ENCODE measurements around the gene APEH.
"Not testable (repeated sequence)": the region's sequence is repeated elsewhere in the genome, so short reads cannot be mapped to it uniquely, and the experiment has no call there.

The APEH gene

GRCh38 chr3:49694409-49695070 is 20.4 kb downstream of the APEH start:
- not testable (repeated sequence) for DNase-seq

- not testable (repeated sequence) for DNase-seq
Observed at GRCh38 chr3:49695350-49696015, 21.3 kb downstream of the APEH start.

GRCh38 chr3:49699281-49699979 is 25.3 kb downstream of the APEH start:
- no peak for DNase-seq

DNA sequence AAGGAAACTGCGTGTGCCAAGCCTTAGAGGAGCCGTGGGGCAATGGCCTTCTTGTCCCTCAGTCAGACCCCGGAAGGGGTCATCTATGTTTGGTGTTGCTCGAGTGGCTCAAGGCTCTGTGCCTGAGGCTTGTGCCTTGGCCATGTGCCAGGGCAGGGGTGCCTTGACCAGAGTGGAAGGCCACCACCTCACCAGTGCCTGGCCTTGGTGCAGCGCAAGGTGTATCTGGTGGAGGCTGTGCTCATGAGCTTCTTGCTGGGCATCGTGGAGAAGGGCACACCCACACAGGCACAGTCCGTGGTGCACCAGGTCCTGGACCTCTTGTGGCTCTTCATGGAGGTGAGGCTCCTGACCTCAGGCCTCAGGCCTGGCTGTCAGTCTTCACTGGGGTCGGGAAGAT is 25.9 kb downstream of the APEH start:
- no peak for DNase-seq

DNA sequence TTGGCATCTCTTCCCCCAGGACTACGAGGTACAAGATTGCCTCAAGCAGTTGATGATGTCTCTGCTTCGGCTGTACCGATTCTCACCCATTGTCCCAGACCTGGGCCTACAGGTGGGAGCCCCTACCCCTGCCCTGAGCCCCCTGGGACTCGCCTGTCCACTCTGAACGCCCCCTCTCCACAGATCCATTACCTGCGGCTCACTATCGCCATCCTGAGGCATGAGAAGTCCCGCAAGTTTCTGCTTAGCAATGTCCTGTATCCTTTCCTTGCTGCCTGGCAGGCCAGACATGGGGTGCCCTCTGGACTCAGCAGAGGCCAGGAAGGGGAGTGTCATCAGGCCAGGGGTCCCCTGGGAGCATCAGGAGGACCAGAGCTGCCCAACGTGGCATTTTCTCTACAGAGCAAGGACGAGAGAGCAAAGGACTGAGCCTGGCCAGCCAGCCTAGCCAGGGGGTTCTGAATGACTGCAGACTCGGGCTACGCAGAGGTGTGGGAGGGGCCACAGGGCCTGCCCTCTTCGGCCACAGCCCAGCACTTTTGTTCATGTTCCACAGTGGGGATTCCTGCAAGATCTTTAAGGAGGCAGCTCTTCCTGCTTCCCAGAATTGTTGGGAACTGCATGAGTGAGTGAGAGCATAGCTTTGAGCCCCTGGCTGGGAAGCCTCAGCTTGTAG is 26.4 kb downstream of the APEH start:
- DNase-seq: no peak

- DNase-seq: no peak
Observed at GRCh38 chr3:49701388-49702077, 27.4 kb downstream of the APEH start.

DNA sequence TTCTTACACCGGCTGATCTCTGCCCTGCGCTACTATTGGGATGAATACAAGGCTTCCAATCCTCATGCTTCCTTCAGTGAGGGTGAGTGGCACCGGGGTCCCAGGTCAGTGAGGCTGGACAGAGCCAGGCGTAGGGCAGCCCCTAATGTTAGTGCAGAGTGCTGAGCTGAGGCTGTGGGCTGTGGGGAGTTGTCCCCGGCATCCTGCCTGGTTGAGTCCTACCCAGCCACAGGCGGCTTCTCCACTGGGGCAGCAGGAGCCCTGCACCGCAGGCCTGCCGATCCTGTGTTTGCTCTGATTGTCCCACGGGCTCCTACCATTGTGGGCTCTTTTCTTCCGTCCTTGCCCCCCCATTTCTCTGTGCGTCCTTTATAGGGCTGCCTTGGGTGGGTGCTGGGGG is 28.5 kb downstream of the APEH start:
- DNase-seq: no peak

GRCh38 chr3:49703443-49703927 is 29.3 kb downstream of the APEH start:
- peak in 2 of 4 experiments; percentile 25 to 51 for DNase-seq

DNA sequence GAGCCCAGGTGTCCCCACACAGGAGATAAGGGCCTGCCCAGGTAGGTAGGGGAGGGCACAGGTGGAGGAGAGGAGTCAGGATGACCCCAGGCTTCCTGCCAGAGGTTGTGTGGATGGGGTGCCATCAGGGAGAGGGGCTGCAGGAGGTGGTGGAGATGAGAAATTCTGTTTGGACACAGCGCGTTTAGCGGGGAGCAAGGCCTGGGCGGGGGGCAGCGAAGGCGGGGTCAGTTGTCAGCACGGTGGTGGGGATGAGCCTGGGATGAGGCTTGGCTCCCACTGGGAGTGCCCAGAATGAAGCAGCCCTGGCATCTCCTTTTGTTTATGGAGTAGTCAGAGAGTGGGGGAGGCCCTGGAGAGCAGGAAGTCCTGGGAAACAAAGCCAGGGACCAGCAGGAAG is 29.8 kb downstream of the APEH start:
- DNase-seq: no peak

DNA sequence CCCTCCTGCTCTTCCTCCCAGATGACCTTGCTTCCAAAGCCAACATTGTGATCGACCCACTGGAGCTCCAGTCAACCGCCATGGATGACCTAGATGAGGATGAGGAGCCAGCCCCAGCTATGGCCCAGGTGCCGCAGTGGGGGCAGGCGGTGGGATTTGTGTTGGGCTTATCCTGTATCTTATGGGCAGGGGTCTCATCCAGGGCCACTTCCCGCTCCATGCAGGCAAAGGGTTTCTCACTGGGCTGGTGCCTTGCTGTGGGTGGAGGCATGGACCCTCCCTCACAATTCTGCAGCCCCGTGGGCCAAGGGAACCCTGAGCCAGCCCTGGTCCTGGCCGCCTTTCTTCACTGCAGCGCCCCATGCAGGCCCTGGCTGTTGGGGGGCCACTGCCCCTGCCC is 30.5 kb downstream of the APEH start:
- no peak for DNase-seq

- no peak for DNase-seq
Observed at GRCh38 chr3:49705390-49705960, 31.3 kb downstream of the APEH start.

DNA sequence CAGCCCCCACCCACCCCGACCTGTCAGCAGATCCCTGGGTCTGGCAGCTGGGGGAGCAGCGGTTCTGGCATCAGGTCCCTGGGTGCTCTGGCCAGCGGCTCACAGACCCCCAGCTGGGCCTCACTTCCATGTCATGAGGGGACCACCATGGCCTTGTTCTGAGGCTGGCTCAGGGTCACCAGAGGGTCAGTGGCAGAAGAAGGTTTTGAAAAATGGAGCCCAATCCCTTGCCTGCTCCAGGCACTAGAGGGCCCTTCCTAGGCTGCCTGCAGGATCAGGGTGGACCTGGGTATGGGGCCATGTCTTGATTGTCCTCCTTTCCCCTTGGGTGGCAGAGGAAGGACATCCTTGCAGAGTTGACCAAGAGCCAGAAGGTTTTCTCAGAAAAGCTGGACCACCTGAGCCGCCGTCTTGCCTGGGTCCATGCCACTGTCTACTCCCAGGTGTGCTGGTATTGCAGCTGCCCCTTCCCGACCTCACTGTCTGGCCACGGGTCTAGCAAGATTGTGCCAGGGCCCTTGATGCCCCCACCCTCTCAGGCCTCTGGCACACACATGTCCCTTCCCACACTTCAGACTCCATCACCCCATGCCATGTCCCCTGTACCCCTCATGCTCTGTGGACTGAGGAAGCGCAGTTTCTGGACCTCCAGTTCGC is 32.4 kb downstream of the APEH start:
- no peak for DNase-seq

GRCh38 chr3:49707113-49707480 is 32.9 kb downstream of the APEH start:
- no peak for DNase-seq

GRCh38 chr3:49709852-49710251 is 35.7 kb downstream of the APEH start:
- no peak for DNase-seq

GRCh38 chr3:49711489-49711888 is 37.3 kb downstream of the APEH start:
- DNase-seq: no peak

DNA sequence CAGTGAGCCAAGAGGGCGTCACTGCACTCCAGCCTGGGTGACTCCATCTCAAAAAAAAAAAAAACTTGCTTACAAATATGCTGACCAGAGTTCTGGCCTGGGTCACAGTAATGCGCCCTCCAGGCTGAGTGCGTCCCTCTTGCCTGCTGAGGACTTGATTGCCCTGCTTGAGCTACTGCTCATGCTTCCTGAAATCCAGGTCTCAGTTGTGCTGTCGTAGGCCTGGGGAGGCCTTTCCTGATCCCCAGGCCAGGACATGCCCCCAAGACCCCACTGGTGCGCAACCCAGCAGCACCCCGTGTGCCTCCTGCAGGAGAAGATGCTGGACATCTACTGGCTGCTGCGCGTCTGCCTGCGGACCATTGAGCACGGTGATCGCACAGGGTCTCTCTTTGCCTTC is 38.0 kb downstream of the APEH start:
- no peak for DNase-seq

DNA sequence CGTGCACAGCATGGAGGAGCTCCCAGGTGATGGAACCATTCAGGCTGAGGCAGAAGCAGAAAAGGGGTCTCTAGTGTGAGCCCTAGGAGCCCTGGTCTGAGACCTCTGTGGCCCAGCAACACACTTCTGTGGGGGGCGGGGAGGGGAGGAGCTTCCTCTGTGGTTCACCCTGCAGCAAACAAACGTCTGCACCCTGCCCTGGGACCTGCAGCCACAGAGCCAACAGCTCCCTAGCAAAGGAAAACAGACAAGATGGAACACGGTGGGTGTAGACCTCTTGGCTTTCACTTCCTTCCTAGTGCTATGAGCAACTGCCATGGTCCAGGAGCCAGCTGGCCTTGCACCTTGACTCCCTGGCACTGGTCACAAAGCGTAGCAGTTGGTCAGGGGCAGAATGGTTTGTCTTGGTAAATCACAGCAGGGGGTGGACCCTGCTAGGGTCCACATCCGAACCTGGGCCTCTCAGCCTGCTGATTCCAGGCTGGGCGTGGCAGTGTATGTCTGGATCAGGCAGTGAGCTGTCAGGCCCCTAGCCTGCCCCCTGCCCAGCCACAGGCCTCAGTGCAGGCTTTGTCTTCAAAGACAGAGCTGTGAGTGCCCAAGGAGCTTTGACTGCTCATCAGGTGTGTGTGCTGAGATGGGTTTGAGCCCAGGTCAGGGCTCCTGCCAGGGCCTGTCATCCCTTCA is 38.6 kb downstream of the APEH start:
- DNase-seq: no peak

- DNase-seq: no peak
Observed at GRCh38 chr3:49713336-49714105, 39.4 kb downstream of the APEH start.

- no peak for DNase-seq
Observed at GRCh38 chr3:49714728-49715550, 40.8 kb downstream of the APEH start.

Data from activated naive CD4-positive, alpha-beta T cell (primary cell).